Kidney capillary endothelial cell (primary cell): ENCODE measurements around the gene METTL6.
A peak's percentile ranks its signal among the peaks of the same experiment; 100 is the strongest.
"Not testable (repeated sequence)": the region's sequence is repeated elsewhere in the genome, so short reads cannot be mapped to it uniquely, and the experiment has no call there.

Experiments used
- DNase-seq: peaks from one replicate; pipeline ENCODE4 v3.0.0-alpha.2; 2018; ENCODE audit warnings: low spot score

The METTL6 gene

GRCh38 chr3:15451216-15452113 is 24.1 kb upstream of the METTL6 start:
- no peak for DNase-seq

DNA sequence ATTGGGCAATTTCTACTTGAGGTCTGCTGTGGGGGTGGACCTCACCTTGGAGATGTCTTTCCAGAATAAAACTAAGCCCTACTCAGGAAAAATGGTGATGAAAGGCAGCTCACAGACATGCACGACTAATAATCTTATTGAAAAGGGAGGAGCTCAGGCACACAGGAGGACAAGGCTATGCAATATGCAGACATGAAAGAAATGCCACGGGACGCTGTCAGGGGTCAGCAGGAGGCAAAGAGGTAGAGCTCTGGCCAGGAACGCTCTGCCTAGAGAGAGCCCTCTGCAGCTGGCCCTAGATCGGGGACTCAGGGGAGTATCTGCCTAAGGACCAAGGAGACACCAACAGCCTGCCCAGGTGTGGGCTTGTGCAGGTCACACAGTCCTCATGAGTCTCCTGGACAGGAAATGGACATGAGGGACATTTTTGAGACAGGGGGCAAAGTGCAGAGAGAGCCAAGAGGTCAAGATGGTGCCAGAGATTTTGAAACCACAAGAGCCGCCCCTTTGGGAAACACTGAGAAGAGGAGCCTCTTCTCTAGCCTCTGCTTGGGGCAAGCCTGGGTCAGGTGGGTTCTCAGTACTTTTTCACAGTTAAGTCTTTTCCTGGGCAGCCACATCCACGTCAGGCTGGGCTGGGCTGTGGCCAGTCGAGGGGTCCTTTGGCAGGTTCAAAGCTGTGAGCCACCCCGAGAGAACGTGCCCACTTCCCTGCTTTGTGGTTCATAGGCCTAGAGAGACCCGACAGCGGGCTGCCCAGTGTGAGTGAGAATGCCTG is 23.3 kb upstream of the METTL6 start:
- no peak for DNase-seq

GRCh38 chr3:15449489-15450224 is 22.3 kb upstream of the METTL6 start:
- DNase-seq = no peak

DNA sequence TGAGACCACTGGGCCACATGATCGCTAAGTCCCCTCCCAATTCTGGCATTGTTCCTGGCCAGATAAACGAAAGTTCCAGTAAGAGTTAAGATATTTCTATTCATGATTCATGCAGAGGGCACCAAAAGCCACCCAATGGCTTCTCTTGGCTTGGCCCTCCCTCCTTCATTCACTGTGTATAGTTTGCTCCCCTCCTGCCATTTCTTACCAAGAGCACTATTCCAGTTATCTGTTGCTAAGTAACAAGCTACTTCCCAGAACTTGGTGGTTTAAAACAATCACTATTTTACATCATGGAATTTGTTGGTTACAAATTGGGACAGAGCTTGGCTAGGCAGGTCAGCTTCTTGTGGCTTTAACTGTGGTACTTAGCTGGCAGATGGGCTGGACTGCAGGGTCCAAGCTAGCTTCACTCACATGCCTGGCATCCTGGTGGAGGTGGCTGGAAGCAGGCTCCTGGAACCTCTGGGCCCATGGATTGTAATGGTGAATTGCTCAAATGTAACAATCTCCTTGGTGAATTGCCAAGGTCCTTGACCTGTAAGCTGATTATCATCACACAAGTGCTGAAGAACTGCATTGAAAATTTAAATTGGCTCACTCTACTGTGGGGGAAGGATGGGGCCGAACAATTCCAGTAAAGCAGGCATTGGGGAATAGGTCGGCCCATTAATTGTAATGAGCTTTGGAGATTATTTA is 16.6 kb upstream of the METTL6 start:
- DNase-seq = no peak

GRCh38 chr3:15440891-15441290 is 13.5 kb upstream of the METTL6 start:
- DNase-seq = peak; percentile 76

- DNase-seq = no peak
Measured at GRCh38 chr3:15439476-15439875, 12.1 kb upstream of the METTL6 start.

DNA sequence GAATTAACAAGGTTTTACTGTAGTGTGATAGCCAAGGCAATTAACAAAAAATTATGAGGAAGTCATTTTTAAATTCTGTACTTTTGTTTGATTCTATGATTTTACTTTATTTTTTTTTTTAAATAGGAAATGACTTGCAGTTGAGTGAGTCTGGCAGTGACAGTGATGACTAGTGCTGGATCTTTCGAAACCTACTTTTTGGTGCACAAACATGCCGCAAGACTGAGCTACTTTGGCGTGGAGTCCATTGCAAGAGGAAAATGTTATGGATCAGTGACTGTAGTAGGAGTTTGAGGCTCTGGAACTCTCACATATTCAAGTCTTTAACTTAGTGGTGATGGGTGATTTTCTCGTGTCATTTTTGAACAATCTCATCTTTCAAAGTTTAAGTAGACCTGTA is 11.6 kb upstream of the METTL6 start:
- DNase-seq = no peak

GRCh38 chr3:15436246-15436645 is 8.9 kb upstream of the METTL6 start:
- no peak for DNase-seq

DNA sequence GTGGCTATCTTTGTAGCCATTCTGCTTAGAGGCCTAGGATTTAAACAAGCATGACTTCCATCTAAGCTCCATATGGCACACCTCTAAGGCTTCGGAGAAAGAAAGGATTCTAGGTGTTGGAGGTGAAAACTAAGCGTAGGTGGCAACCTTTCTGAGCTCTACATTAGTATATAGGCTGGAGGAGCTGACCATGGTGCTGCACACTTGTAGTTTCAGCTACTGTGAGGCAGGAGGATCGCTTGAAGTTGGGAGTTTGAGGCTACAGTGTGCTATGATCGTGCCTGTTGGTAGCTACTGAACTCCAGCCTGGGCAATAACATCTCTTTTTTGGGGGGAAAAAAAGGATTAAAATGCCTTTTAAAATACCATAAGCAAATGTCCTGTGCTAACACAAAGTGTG is 7.4 kb upstream of the METTL6 start:
- DNase-seq = no peak

DNA sequence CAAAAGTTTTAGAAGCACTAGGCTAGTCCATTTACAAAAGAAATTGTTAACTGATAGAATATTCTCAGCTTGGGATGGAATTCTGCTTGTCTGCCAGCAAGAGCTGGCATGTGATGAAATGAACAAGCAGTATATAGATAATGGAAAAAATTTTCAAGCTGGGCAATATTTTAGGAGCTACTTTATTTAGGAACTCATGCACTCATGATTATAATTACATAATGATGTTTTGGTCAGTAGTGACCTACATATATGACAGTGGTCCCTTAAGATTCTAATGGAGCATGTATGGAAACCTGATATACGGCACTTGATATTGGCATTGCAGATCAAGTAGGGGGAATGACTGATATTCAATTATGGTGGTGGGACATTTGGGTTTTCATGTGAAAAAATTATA is 6.2 kb upstream of the METTL6 start:
- DNase-seq = no peak

GRCh38 chr3:15431256-15431837 is 4.0 kb upstream of the METTL6 start:
- no peak for DNase-seq

- DNase-seq = no peak
Measured at GRCh38 chr3:15430624-15431023, 3.3 kb upstream of the METTL6 start.

- DNase-seq = no peak
Measured at GRCh38 chr3:15429080-15429479, 1.7 kb upstream of the METTL6 start.

GRCh38 chr3:15428539-15428938 is 1.2 kb upstream of the METTL6 start:
- DNase-seq = no peak

GRCh38 chr3:15427981-15428380 is 637 bp upstream of the METTL6 start:
- no peak for DNase-seq

- no peak for DNase-seq
Measured at GRCh38 chr3:15426579-15427118, 695 bp downstream of the METTL6 start.

DNA sequence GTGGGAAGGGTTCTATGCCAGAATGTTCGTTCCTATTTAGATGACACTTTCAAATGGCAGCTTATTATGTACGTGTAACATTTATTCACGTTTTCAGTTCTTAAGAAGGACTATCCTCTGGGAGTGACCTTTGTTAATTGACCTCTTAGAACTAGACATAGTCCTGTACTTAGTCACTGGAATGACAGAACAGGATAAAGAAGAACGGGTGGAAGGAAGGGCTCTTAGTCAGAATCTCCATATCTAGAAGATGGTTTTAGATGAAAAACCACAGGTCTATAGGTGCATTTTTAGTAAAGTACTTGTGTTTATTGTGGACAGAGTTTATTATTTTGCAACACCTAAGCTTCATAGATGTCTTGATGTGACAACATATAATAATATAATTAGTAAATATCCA is 6.5 kb downstream of the METTL6 start:
- DNase-seq = no peak

DNA sequence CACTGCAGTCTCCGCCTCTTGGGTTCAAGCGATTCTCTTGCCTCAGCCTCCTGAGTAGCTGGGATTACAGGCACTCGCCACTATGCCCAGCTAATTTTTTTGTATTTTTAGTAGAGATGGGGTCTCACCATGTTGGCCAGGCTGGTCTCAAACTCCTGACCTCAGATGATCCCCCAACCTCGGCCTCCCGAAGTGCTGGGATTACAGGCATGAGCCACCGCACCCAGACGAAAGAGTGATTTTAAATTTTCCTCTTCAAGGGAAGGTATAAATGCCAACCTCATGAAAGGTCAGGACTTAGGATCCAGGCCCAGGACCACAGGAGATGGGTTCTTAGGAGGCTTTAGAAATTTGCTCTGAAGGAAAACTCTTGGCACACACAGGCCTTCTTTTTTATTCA is 16.4 kb downstream of the METTL6 start:
- not testable (repeated sequence) for DNase-seq

- no peak for DNase-seq
Measured at GRCh38 chr3:15409774-15410173, 17.6 kb downstream of the METTL6 start.

DNA sequence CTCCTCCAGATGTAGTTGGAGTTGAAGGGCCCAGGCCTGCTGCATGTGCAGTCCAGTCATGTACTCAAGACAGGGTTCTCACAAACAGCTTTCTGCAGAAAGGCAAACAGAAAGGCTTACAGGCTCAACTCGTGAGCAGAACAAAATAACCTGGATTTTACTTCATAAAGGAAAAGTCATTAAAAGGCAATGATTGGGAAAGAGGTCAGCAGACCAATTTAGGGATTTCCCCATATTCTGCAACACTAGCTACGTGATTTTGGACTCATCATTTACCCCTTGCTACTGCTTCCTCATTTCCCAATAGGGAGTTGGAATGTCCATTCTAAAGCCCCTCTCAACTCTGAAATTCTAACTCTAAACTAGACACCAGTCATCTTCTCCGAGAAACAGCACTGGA is 18.1 kb downstream of the METTL6 start:
- DNase-seq = no peak

GRCh38 chr3:15405448-15406050 is 21.8 kb downstream of the METTL6 start:
- peak; percentile 48 for DNase-seq
